22Rv1 (cell line): ENCODE results near the gene NUP188.

Experiments
- H3K27ac ChIP-seq: fragments of 450-650 bp; 2 replicates; pipeline ENCODE4 v1.5.1; 2017
- CTCF ChIP-seq: fragments of 450-650 bp; IDR thresholded peaks from 2 replicates; pipeline ENCODE4 v1.5.1; 2017; ENCODE audit warnings: mild to moderate bottlenecking
- ZFX ChIP-seq: fragments of 450-650 bp; IDR thresholded peaks from 2 replicates; pipeline ENCODE4 v1.6.1; 2017; ENCODE audit warnings: antibody characterized with exemption, borderline replicate concordance

Gene NUP188

GRCh38 chr9:129022037-129022436, 74.5 kb downstream of the NUP188 start:
- H3K27ac ChIP-seq: no peak overlapping the region; the same call in 1 of the 2 replicates
- TF ChIP-seq ZFX (no peak), CTCF (no peak)

- 0 out of 2 replicates have a peak overlapping the region, but pooled peaks have one; percentile 18 for H3K27ac ChIP-seq
- no peak for TF ChIP-seq ZFX
- no peak for TF ChIP-seq CTCF
Measured at GRCh38 chr9:129023036-129023907, 75.8 kb downstream of the NUP188 start.

- 0 out of 2 replicates have a peak overlapping the region, but pooled peaks have one; percentile 18 for H3K27ac ChIP-seq
Measured at GRCh38 chr9:129023908-129024233, 76.4 kb downstream of the NUP188 start.

GRCh38 chr9:129026442-129027223, 79.1 kb downstream of the NUP188 start:
- peak overlapping the region; percentile 77 for H3K27ac ChIP-seq

More at GRCh38 chr9:129023908-129024233, 76.4 kb downstream of the NUP188 start:
- no peak for TF ChIP-seq CTCF
- no peak for TF ChIP-seq ZFX

GRCh38 chr9:129027224-129027684, 79.8 kb downstream of the NUP188 start:
- peak overlapping the region; percentile 77 for H3K27ac ChIP-seq
- TF ChIP-seq ZFX (no peak), CTCF (no peak)

More at GRCh38 chr9:129026442-129027223, 79.1 kb downstream of the NUP188 start:
- TF ChIP-seq ZFX (no peak), CTCF (no peak)

GRCh38 chr9:129027685-129028191, 80.2 kb downstream of the NUP188 start:
- peak overlapping the region; percentile 77 for H3K27ac ChIP-seq
- TF ChIP-seq CTCF (no peak), ZFX (no peak)
